CD4-positive, alpha-beta T cell treated with Interleukin-15 for 4 hours (primary cell): Measurements from ENCODE around the gene VPS26C.
"Not testable (repeated sequence)": the region's sequence is repeated elsewhere in the genome, so short reads cannot be mapped to it uniquely, and the experiment has no call there.

Experiments used
- DNase-seq: peaks from one replicate; pipeline ENCODE4 v3.0.0-alpha.2; 2020; ENCODE audit warnings: low spot score

Gene VPS26C

GRCh38 chr21:37267269-37268185, at the start of gene VPS26C:
TSS of gene VPS26C (minus strand) at chr21:37267334. CDS start at chr21:37267294, 40 bp downstream.
- DNase-seq = peak; percentile 99

GRCh38 chr21:37316072-37316471, 48.9 kb upstream of the VPS26C start:
- not testable (repeated sequence) for DNase-seq

GRCh38 chr21:37300114-37300751, 33.1 kb upstream of the VPS26C start:
- no peak for DNase-seq

GRCh38 chr21:37297364-37297763, 30.2 kb upstream of the VPS26C start:
- no peak for DNase-seq

GRCh38 chr21:37294679-37295078, 27.5 kb upstream of the VPS26C start:
- no peak for DNase-seq

GRCh38 chr21:37292941-37293340, 25.8 kb upstream of the VPS26C start:
- no peak for DNase-seq

- no peak for DNase-seq
These were observed 24.9 kb upstream of the VPS26C start for GRCh38 chr21:37292041-37292440.

- not testable (repeated sequence) for DNase-seq
These were observed 16.1 kb upstream of the VPS26C start for GRCh38 chr21:37283191-37283710.

- not testable (repeated sequence) for DNase-seq
These were observed 15.5 kb upstream of the VPS26C start for GRCh38 chr21:37282602-37283001.

- no peak for DNase-seq
These were observed 14.9 kb upstream of the VPS26C start for GRCh38 chr21:37281993-37282392.

- no peak for DNase-seq
These were observed 14.4 kb upstream of the VPS26C start for GRCh38 chr21:37281579-37281978.

GRCh38 chr21:37279271-37279670, 12.1 kb upstream of the VPS26C start:
- not testable (repeated sequence) for DNase-seq

GRCh38 chr21:37278199-37278598, 11.1 kb upstream of the VPS26C start:
- DNase-seq = no peak

- DNase-seq = no peak
These were observed 9.2 kb upstream of the VPS26C start for GRCh38 chr21:37276377-37276776.

GRCh38 chr21:37273911-37274690, 7.0 kb upstream of the VPS26C start:
- DNase-seq = no peak

- no peak for DNase-seq
These were observed 6.3 kb upstream of the VPS26C start for GRCh38 chr21:37273440-37273839.

- DNase-seq = no peak
These were observed 5.8 kb upstream of the VPS26C start for GRCh38 chr21:37272897-37273296.

- no peak for DNase-seq
These were observed 3.6 kb upstream of the VPS26C start for GRCh38 chr21:37270576-37271365.

- no peak for DNase-seq
These were observed 2.3 kb upstream of the VPS26C start for GRCh38 chr21:37269481-37269880.

- no peak for DNase-seq
These were observed 1.0 kb upstream of the VPS26C start for GRCh38 chr21:37268186-37268503.

- no peak for DNase-seq
These were observed 466 bp downstream of the VPS26C start for GRCh38 chr21:37266515-37267221.
